Stimulated activated CD8-positive, alpha-beta memory T cell treated with anti-CD3 and anti-CD28 coated beads, Interleukin-12 subunit alpha, Interleukin-12 subunit beta, amount 100 ng/mL, for 24 hours (primary cell): ENCODE measurements around the gene ZG16.
"Not testable (repeated sequence)": the region's sequence is repeated elsewhere in the genome, so short reads cannot be mapped to it uniquely, and the experiment has no call there.

Experiments
- DNase-seq: peaks from one replicate; pipeline ENCODE4 v3.0.0-alpha.2; 2020; ENCODE audit errors: extremely low read depth

ZG16 gene

DNA sequence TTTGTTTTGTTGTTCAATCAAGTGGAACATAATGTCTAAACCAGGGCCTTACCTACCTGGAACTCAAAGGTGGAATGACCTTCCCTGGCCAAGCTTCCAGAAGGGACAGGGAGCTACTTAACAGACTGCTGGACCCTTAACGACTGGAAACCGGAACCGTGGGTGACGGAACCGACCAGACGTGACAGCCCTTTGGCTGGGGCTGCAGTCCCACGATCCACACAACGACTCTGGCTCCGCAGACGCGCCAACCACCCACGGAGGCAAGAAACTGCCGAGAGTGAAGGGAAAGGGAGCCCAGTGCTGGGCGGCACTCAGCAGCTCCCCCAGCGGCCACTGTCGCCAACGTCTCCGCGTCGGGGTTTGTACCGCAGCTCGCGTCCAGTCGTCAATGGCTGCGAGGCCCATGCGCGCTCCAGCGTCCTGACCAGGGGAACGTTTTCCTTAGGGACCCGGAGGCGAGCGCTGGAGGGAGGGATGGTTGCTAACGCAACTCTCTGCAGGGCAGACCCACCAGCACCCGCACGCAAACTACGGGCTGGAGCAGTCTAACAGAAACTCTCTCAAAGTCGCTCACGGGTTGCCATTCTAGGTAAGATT lies 6.9 kb downstream of the ZG16 start:
- no peak for DNase-seq

DNA sequence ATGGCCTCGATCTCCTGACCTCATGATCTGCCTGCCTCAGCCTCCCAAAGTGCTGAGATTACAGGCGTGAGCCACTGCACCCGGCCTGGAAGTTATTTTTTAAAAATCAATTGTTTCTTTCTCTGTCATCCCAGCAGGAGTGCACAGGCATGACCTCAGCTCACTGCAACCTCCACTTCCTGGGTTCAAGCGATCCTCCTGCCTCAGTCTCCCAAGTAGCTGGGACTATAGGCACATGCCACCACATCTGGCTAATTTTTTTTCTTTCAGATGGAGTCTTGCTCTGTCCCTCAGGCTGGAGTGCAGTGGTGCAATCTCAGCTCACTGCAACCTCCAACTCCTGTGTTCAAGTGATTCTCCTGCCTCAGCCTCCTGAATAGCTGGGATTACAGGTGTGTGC lies 9.1 kb downstream of the ZG16 start:
- DNase-seq, result not testable (repeated sequence)

DNA sequence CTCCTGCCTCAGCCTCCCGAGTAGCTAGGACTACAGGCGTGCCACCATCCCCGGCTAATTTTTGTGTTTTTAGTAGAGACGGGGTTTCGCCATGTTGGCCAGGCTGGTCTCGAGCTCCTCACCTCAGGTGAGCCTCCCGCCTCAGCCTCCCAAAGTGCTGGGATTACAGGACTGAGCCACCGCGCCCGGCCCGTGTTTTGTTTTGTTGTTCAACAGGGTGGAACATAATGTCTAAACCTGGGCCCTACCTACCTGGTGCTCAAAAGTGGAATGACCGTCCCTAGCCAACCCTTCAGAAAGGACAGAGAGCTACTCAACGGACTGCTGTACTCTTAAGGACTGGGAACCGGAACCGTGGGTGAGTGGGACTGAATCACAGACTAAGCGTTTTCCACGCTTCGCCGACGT lies 11.7 kb downstream of the ZG16 start:
- DNase-seq, result no peak

DNA sequence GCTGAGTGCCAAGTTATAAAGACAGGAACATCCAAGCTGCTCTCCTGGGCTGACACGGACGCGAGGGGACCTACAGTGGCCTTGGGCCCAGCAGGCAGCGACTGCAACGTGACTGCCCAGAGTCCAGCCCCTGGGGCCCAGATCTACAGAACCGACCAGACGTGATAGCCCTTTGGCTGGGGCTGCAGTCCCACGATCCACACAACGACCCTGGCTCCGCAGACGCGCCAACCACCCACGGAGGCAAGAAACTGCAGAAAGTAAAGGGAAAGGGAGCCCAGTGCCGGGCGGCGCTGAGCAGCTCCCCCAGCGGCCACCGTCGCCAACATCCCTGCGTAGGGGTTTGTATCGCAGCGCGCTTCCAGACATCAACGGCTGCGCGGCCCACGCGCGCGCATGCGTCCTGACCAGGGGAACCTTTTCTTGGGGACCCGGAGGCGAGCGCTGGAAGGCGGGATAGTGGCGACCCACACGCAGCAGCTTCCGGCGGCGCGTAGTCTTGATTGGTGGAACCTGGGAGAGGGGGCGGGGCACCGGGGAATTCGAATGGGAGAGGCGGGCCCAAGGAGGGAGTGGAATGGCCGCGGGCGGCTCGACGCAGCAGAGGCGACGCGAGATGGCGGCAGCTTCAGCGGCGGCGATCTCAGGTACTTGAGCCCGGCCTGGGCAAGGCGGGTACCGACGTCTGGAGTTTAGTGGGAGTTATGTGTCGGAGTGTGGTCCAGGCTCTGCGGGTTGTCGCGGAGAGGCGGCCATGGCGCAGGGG lies 12.3 kb downstream of the ZG16 start, which contains the start of gene KIF22:
Gene KIF22 (plus strand): TSS at position 569 of the 766 bp plus-strand sequence. CDS start 9 bp downstream, at position 578.
- peak; percentile 99 for DNase-seq

DNA sequence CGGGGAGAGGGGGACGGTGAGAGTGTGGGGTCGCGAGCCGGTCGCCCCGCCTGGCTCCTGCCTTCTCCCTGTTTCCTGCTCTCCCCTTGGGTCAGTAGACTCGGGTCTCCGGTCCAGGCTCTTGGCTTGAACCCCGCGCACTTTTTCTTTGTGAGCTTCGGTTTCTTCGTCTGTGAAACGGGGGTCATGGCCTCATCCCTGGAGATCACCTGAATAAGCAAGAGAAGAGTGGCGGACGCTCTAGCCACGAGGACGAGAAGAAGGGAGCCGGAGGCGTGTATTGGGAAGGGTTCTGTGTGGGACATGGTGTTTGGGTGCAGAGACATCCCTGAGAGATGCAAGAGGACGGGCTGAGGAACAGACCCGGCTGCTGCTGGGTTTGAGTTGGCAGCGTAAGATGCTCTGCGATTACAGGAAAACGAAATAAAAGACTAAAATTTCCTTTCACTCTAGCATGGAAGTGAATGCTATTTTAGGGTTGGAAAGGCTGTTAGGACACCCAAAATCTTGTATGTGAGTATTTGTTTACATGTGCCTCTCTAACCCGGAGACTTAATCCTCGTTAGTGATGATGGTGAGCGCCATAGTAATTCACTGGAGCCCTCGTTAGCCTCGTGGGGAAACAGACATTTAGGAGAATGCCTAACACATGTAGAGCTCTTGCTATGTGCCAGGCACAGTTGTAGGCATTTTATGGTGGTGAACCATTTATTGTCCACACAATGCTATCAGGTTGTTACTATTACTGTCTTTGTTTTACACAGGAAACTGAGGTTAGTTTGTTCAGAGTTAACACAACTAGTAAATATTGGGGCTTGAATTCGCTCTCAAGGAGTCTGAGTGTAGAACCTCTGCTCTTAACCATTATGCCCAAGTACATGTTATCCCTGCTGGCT lies 13.1 kb downstream of the ZG16 start:
- DNase-seq, result no peak

DNA sequence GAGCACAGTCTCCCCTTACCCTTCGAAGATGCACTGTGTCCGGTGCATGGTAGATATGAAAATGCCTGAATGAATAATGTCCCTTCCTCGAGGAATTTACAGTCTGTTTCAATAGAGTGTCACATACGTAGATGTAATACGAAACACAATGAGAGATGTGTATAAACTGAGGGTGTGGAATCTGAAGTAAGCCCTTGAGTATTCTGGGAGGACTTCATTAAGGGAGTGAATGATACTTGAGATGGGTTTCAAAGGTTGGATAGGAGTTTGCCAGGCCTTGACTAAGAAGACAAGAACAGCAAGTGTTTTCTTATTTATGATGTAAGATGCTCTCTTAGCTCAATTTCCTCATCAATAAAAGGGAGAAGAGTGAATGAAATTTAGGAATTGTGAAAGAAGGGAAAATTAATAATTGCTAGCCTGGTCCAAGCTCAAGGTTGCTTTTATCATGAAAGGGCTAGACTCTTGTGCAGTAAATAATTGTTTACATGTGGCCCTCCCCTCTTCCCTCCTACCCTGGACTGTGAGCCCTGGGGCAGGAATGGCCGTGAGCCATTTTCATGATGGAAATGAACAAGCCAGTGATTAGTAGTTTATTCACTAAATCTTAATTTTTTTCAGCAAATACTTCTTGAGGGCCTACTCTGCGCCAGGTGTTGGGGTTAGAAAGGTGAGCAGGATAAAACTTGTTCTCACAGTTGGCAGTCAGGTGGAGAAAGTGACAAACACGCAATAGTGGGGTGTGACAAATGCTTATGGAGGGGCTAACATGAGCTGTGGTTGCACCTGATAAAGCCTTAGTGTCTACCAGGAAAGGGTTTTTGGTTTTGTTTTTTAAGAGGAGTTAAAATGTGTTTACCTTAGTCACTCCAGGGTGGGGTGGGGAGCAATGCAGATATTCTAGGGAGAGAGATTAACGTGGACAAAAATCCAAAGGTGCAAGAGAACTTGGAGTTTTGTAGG lies 14.1 kb downstream of the ZG16 start:
- no peak for DNase-seq

DNA sequence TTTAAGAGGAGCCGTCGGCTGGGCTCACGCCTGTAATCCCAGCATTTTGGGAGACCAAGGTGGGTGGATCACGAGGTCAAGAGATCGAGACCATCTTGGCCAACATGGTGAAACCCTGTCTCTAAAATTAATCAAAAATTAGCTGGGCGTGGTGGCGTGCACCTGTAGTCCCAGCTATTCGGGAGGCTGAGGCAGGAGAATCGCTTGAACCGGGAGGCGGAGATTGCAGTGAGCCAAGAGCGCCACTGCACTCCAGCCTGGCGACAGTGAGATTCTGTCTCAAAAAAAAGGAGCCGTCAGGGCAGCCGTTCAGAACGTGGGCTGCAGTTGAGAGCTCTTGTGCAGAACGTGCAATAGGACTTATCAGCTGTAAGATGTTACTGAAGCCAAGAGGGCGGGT lies 15.1 kb downstream of the ZG16 start:
- not testable (repeated sequence) for DNase-seq

DNA sequence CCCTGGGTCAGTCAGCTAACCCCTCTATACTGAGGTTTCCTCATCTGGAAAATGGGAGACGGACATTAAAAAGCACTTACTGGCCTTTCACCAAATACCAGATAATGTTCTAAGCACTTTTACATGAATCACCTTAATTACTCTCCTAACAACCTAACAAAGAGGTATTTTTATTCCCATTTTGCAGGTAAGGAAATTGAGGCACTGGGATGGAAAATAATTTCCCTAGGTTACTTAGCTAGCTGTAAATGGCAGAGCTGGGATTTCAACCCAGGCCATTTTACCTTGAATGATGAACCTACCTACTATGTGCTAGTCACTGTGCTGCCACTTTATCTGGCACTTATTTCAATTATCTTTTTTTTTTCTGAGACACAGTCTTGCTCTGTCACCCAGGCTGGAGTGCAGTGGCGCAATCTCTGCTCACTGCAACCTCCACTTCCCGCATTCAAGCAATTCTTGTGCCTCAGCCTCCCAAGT lies 16.2 kb downstream of the ZG16 start:
- DNase-seq, result no peak

DNA sequence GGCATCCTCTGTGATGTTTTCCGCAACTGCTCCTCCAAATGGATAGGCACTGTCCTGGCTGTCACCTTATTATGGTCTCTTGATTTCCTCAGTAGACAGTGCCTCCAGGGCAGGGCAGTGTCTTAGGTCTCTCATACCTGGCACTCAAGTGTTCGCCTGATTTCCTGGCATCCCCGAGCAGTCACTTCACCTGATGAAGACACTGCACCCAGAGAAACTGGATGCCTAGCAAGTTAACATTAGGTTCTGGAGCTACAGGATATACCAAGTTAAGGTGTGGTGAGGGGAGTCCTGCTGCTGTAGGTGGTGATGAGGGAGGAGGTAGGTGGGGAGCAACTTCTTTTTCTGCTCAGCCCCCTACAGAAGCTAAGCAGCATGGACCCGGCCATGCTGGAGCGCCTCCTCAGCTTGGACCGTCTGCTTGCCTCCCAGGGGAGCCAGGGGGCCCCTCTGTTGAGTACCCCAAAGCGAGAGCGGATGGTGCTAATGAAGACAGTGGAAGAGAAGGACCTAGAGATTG lies 24.4 kb downstream of the ZG16 start:
- no peak for DNase-seq

DNA sequence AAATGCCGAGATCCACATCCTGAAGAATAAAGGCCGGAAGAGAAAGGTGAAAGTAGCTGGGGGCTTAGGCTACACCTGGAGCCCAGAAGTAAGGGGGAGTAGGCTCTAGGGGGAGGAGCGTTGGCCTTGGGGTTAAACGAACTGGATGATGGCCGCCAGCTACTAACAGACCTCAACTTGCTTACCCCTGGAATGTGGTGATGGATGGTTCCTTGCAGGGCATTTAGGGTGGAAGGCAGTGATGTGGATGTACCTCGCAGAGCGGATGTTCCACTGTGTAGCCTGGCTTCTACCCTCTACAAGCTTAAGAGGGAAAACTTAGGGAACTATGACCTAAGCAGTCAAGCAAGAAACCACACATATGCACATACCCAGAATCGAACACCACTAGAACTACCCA lies 26.0 kb downstream of the ZG16 start:
- DNase-seq, result no peak

DNA sequence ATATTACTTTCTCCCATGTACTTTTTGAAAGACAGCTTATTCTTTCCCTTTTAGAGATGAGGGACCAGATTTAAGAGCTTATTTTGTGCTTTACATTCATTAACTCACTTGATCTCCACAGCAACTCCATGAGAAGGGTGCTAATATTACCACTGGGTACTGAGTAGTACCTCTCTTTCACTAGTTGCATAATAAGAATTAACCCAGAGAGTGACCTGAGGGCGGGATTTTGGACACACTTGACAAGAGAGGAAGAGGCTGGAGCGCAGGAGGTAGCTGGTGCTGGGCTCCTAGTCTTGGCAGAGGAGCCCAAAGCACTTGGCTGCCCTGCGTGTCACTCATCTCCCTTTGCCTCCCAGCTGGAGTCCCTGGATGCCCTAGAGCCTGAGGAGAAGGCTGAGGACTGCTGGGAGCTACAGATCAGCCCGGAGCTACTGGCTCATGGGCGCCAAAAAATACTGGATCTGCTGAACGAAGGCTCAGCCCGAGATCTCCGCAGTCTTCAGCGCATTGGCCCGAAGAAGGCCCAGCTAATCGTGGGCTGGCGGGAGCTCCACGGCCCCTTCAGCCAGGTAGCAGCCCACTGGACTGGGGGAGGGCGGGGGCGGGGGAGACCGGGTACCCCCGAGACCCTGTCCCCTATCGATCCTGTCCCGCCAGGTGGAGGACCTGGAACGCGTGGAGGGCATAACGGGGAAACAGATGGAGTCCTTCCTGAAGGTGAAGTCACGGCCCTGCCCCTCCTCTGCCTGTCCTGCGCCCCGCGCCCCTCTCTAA lies 26.6 kb downstream of the ZG16 start:
- no peak for DNase-seq

DNA sequence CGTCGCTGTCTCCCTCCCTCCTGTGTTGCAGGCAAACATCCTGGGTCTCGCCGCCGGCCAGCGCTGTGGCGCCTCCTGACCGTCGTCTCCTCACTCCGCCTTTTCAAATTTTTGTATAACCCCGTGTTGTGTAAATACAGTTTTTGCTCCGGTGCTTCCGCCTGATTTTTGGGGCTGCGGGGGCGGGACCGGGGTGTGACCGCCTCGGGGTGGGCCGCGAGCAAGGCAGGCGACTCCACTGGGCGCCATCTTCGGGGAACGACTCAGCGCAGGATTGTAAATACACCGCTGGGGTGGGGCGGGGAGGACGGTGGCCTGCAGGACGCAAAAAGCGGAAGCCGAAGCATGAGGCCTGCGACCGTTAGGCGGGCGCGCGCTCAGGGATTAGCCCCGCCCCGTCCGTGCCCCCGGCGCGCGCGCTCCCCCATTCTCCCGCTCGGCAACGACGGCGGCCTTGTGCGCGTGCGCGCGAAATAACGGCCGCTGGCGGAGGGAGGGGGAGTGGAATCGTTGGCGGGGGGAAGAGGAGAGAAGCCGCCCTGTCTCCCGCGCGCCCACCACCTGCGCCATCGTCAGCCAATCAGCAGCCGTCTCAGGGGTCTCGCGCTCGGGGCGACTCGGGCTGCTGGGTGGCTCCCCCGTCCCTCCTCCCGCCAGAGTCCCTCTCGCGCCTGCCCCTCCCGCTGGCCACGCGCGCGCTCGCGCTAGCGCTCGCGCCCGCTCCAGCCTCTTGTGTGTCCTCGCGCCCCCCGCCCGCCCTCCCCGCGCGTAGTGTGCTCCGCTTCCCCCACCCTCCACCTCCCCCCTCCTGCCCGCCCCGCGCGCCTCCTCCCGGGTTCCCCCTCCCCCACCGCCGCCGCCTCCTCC lies 27.4 kb downstream of the ZG16 start:
- DNase-seq, result peak; percentile 93

DNA sequence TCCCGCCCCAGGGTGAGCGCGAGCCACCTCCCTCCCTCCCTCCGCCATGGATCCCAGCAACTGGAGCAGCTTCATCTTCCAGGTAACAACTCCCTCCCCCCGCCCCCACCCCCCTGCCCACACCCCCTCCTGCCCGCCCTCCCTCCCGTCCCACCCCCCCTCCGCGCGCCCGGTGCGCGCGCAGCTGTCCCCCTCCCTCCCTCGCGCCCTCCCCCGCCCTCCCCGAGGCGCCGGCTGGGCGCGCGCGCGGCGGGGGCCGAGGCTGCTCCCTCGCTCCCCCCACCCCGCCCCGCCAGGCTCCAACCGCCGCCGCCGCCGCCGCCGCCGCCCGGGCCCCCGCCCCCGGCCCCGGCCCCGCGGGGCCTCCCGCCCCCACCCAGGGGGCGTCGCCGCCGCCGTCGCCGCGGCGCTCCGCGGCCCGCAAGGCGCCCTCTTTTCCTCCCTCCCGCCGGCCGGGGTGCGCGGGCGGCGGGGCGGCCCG lies 28.1 kb downstream of the ZG16 start, which contains the start of gene MAZ:
Gene MAZ (plus strand): TSS at position 431 of the 481 bp plus-strand sequence. CDS start 173 bp downstream, outside the sequence.
- DNase-seq, result no peak

DNA sequence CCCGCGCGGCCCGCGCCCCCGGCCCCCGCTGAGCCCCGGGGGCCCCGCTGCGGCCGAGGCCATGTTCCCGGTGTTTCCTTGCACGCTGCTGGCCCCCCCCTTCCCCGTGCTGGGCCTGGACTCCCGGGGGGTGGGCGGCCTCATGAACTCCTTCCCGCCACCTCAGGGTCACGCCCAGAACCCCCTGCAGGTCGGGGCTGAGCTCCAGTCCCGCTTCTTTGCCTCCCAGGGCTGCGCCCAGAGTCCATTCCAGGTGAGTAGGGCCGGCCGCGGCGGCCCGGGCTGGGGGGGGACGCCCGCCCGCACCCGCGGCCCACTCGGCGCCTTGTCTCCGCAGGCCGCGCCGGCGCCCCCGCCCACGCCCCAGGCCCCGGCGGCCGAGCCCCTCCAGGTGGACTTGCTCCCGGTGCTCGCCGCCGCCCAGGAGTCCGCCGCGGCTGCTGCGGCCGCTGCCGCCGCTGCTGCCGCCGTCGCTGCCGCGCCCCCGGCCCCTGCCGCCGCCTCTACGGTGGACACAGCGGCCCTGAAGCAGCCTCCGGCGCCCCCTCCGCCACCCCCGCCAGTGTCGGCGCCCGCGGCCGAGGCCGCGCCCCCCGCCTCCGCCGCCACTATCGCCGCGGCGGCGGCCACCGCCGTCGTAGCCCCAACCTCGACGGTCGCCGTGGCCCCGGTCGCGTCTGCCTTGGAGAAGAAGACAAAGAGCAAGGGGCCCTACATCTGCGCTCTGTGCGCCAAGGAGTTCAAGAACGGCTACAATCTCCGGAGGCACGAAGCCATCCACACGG lies 28.8 kb downstream of the ZG16 start:
- DNase-seq, result no peak

DNA sequence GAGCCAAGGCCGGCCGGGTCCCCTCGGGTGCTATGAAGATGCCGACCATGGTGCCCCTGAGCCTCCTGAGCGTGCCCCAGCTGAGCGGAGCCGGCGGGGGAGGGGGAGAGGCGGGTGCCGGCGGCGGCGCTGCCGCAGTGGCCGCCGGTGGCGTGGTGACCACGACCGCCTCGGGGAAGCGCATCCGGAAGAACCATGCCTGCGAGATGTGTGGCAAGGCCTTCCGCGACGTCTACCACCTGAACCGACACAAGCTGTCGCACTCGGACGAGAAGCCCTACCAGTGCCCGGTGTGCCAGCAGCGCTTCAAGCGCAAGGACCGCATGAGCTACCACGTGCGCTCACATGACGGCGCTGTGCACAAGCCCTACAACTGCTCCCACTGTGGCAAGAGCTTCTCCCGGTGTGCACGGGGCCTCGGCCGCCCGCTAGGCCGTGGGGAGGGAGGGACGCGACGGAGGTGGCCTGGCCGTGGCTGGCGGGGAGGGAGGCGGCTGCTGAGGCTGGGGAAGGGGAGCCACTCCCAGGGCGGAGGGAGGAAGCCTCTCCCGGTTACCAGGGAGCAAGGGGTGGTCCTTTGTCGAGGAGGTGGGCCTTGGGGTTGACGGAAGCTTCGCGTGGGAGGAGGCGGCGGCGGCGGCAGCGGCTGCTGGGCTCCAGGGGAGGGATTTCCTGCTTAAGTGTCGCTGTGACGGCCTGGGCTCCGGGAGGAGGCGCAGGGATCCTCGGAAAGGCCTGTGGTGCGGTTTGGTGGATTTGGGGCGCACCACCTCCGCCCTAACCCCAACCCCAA lies 29.6 kb downstream of the ZG16 start:
- no peak for DNase-seq

DNA sequence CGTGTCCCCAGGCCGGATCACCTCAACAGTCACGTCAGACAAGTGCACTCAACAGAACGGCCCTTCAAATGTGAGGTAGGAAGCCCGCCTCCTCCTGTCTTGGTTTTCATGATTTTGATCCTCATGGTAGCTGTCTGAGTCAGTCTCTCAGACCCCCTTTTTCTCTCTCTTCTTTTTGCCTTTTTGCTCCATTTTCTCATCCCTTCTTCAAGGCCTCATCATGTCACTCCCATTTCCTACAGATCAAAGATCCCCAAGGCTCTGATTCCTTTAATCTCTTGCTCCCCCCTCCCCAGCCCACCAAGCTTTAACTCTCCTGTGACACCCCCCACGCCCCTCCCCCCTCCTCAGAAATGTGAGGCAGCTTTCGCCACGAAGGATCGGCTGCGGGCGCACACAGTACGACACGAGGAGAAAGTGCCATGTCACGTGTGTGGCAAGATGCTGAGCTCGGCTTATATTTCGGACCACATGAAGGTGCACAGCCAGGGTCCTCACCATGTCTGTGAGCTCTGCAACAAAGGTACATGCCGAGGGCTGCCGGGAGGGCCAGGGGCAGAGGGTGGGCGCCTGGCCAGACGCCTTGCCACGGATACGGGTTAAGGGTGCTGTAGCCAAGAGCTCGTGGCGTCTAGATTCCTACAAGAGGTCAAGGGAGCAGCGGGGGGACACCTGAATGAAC lies 30.3 kb downstream of the ZG16 start:
- DNase-seq, result no peak
